Mucosa of stomach (tissue), 1 donor: Measurements from ENCODE around the gene ABCD1.
"Not testable (repeated sequence)": the region's sequence is repeated elsewhere in the genome, so short reads cannot be mapped to it uniquely, and the experiment has no call there.

ENCODE experiments used
- H3K27me3 ChIP-seq: one replicate; pipeline ENCODE4 v1.7.0; 2013; ENCODE audit warnings: mild to moderate bottlenecking, low read length; ENCODE audit not compliant: control insufficient read depth, insufficient read depth
- H3K36me3 ChIP-seq: one replicate; pipeline ENCODE4 v1.7.0; 2013; ENCODE audit warnings: low read length; ENCODE audit not compliant: control insufficient read depth, insufficient read depth
- H3K4me1 ChIP-seq: one replicate; pipeline ENCODE4 v1.7.0; 2013; ENCODE audit warnings: mild to moderate bottlenecking, low read length; ENCODE audit not compliant: control insufficient read depth, insufficient read depth
- H3K4me3 ChIP-seq: one replicate; pipeline ENCODE4 v1.7.0; 2013; ENCODE audit warnings: low read length
- H3K9ac ChIP-seq: one replicate; pipeline ENCODE4 v1.7.0; 2013; ENCODE audit warnings: mild to moderate bottlenecking, low read length, moderate library complexity
- H3K9me3 ChIP-seq: one replicate; pipeline ENCODE4 v1.7.0; 2013; ENCODE audit warnings: mild to moderate bottlenecking, low read length, moderate library complexity; ENCODE audit not compliant: control insufficient read depth
- donor health status: Pancreatic carcinoma.

The ABCD1 gene

DNA sequence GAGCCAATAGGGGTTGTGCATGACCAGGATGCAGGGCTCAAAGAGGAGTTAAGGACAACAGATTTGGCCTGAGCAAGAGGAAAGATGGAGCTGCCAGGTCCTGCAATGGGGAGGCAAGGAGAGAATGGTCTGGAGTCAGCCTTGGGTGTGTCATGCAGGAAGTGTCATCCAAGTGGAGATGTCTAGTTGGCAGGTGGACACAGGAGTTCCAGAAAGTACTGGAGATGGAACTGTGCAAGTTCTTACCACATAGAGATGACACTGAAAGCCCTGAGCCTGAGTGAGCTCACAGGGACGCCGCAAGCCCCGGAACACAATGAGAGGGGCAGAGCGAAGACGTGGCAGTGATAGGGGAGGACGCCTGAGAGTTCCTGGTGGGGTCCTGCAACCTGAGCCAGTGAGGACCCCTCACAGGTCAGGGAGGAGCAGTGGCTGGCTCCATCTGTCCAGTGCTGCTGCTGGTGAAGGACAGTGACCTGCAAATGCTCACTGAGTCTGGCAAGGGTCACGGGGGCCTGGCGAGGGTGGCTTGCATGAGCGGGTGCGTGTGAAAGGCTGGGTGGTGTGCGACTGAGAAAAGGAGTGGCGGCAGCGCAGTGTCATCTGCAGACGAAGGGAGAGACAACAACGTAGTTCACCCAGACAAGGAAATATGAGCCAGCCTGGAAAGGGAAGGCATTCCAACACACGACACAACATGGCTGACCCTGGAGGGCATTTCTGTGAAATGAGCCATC, 27.5 kb upstream of the ABCD1 start:
- not testable (repeated sequence) for H3K36me3 ChIP-seq, H3K27me3 ChIP-seq, H3K9me3 ChIP-seq, H3K4me3 ChIP-seq, H3K9ac ChIP-seq
- H3K4me1 ChIP-seq, result peaks cover 12% of the 10 kb centered on the region

DNA sequence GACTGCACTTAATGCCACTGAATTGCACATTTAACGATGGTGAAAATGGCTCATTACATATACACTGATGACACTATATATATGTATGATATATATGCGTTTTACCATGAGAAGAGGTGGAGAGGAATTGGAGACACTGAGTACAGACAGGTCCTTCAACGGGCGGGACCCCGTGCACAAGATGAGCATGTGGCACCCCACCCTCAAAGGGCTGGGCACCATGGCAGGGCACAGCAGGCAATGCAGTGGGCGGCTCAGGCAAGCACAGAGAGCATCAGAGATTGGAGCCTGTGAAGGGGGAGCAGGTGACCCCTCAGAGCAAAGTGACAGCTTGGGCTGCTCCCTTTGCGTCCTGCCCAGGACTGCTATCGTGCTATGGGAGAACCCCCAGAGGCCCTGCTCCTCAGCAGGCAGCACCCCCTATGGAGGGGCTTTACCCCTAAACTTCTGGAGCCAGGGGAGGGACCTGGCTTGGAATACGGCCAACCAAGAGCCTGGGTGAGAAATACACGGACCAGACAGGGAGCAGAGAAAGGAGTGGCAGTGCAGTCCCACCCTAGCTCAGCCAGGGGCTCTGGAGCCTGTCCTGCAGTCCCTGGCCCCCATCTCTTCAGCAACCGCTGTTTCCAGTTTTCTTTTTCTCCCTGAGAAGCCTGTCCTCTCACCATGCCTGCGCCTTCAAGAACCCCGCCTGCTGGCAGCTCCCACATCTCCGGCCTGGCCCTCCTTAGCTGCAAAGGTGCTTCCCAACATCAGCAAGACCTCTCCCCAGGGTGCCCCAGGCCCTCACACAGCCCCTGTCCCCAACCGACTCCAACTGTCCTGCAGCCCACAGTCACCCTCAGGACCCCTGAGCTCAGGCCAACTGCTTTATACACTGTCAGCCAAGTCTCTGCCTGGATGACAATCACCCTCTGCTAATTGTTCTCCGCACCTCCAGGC, 26.5 kb upstream of the ABCD1 start:
- peaks cover 13% of the 10 kb centered on the region for H3K4me1 ChIP-seq
- H3K36me3 ChIP-seq, result no peaks in the 10 kb centered on the region
- H3K4me3 ChIP-seq, result no peak overlapping the region
- H3K9me3 ChIP-seq, result no peaks in the 10 kb centered on the region
- no peak overlapping the region for H3K9ac ChIP-seq
- no peaks in the 10 kb centered on the region for H3K27me3 ChIP-seq

DNA sequence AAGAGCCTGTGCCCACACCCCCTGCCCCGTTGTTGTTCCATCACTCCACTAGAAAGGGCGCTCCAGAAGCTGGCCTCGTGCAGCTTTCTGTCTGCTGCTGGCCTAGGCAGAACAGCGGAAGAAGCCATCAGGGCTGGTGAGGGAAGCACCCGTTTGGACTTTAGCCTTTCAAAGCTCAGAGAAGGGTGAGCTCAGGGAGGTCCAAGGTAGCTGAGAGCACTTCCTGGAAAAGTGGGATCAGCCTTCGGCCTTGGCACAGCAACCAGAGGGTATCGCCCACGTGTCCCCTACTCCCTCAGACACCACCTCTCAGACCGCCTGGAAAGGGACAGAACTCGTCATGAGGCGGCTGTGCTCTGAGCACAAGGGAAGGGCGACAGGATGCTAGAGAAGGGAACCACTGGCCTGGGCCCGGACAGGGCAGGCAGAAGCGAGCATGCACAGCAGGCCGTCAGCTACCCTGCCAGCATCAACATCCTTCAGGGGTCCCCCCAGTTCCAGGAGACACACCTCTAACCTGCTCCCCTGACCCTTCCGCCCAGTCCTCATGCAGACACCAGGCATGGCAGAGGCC, 25.4 kb upstream of the ABCD1 start:
- H3K36me3 ChIP-seq, result not testable (repeated sequence)

DNA sequence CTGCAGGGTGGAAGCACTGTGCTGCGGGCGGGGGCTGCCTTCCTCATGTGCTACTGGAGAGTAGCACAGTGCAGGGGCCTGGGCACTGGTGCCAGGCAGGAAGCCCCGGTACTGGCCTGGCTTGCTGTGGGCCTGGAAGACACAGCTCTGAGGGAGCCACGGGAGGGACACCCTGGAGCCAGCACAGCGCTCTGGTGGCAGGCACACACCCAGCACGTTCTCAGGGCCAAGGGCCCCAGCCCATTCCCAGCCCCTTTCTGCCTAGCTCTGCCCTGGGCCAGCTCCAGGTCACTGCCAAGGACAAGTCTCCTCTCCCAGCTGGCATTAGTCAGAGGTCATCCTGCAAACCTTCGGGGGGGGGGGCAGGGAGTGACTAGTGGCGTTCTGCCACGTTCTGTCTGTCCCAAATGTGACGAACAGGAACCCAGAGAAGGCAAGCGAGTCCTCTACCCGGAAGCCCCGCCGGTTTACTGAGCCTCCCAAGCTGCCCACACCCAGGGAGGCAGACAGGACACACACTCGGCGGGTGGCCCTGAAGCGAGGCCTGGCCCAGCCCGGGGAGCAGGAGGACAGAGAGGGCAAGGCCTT, 24.8 kb upstream of the ABCD1 start:
- not testable (repeated sequence) for H3K36me3 ChIP-seq

More for the DNA sequence above, 25.4 kb upstream of the ABCD1 start:
- not testable (repeated sequence) for H3K4me3 ChIP-seq, H3K9me3 ChIP-seq, H3K9ac ChIP-seq, H3K27me3 ChIP-seq
- peaks cover 22% of the 10 kb centered on the region for H3K4me1 ChIP-seq

DNA sequence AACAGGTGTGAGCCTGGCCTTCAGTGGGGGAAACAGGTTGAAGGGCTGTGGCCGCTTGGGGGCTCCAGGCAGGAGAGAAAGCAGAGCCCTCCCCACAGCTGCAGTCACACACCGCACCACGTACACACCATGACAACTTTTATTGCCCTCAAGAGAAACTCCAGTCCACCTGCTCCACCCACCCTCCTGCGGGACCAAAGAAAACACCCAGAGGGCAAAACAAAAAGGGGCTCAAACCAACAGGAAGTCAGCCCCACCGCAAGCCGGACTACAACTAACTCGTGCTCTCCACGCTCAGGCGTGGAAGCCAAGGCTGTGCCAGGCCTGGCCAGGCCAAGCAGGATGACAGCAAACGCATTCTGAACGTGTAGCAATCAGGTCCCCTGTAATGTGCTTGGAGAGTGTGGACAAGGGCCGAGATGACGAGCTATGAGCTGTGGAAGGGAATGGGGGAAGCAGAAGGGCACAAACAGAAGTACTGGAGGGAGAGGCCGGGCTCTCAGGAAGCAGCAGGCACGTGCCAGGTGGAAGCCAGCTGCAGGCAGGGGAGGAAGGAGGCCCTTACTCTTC, 24.2 kb upstream of the ABCD1 start:
- no peaks in the 10 kb centered on the region for H3K36me3 ChIP-seq
- H3K9ac ChIP-seq, result peak overlapping the region; percentile 34
- no peaks in the 10 kb centered on the region for H3K9me3 ChIP-seq
- no peak overlapping the region for H3K4me3 ChIP-seq
- peaks cover 22% of the 10 kb centered on the region for H3K4me1 ChIP-seq
- no peaks in the 10 kb centered on the region for H3K27me3 ChIP-seq

More for the DNA sequence above, 24.8 kb upstream of the ABCD1 start:
- not testable (repeated sequence) for H3K9me3 ChIP-seq, H3K4me3 ChIP-seq, H3K27me3 ChIP-seq
- peak overlapping the region; percentile 34 for H3K9ac ChIP-seq
- peaks cover 22% of the 10 kb centered on the region for H3K4me1 ChIP-seq

DNA sequence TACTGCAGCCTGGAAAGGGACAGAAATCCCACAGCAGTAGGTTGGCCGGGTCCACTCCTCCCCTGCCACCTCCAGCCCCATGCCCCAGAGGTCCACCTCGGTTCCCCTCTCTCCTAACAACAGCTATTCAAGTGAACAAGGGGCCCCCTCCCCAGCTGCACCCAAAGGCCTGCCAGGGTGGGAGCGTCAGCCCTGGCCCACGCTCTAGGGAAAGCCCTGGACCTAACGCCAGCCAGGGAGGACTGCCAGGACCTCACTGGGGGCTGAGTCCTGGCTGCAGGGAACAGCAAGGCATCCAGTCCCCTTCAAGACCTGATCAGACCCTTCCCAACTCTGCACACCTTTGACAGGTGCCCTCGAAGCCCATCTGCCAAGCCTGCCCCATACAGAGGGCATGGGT, 23.7 kb upstream of the ABCD1 start:
- Histone ChIP-seq H3K4me3 (no peak overlapping the region), H3K9me3 (no peaks in the 10 kb centered on the region), H3K9ac (no peak overlapping the region), H3K27me3 (no peaks in the 10 kb centered on the region), H3K36me3 (no peaks in the 10 kb centered on the region), H3K4me1 (peaks cover 22% of the 10 kb centered on the region)

DNA sequence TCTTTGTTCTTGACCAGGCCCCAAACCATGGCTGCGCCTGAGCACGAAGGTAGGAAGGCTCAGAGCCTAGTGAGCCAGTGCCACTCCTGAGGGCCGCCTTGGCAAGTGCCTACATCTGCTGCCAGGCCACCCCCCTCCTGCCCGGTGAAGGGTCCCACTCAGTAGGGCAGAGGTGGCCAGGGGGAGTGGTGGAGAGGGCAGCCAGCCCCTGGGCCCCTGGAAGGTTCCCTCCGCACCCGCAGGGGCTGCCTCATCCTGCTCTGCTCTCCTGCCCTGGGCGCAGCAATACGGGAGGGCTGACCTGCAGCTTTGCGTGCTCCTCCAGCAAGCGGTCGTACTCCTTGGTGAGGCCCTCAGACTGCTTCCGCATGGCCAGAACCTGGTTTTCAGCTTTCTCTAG, 22.9 kb upstream of the ABCD1 start:
- H3K9ac ChIP-seq, result no peak overlapping the region
- H3K9me3 ChIP-seq, result no peaks in the 10 kb centered on the region
- no peaks in the 10 kb centered on the region for H3K27me3 ChIP-seq
- no peak overlapping the region for H3K4me3 ChIP-seq
- H3K4me1 ChIP-seq, result peaks cover 22% of the 10 kb centered on the region
- H3K36me3 ChIP-seq, result no peaks in the 10 kb centered on the region

DNA sequence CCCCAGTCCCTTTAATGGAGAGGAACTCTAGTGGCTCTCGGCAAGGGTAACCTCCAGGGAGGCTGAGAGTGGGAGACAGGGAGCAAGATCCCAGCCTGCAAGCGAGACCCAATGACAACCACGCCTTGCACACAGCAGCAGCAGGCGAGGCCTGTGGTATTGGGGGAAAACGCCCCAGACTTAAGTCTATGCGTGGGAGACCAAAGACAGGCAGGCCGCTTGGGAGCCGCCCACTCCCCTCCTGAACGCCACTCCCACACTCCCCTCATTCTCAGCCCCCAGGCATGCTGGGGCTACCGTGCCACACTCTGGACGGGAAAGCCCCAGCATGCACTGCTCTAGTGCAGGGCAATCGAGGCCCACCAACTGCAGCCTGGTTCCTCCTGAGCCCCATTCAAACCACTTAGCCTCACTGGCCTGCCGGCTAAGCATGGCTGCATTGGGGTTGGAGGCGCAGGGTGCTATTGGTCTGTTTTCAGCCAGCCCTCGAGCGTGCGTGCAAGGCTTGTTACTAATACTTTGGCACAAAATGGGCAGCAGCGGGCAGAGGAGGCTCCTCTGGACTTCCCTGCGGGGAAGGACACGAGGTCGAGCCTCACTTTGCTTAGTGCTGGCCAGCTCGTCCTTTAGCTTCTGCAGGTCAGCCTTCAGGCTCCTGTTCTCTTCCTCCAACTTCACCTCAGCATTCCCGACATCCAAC, 22.2 kb upstream of the ABCD1 start:
- Histone ChIP-seq H3K4me3 (no peak overlapping the region), H3K27me3 (no peaks in the 10 kb centered on the region), H3K9me3 (no peaks in the 10 kb centered on the region), H3K36me3 (no peaks in the 10 kb centered on the region), H3K9ac (no peak overlapping the region), H3K4me1 (peaks cover 22% of the 10 kb centered on the region)

DNA sequence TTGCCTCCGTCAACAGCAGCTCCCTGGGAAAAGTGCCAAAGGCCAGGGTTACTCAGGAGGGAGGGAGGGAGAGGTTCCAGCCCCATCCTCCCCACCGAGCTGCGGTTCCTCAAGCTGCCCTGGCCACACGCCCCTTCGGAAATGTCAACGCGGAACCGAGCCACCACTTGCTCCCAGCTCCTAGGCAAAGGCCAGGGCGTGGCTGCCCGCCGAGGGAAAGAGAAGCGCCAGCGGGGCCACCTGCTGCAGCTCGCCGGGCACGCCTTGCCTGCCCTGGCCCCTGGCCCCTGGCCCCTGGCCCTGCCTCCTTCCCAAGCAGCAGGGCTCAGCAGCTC, 21.7 kb upstream of the ABCD1 start:
- H3K36me3 ChIP-seq, result no peaks in the 10 kb centered on the region
- no peaks in the 10 kb centered on the region for H3K9me3 ChIP-seq
- H3K27me3 ChIP-seq, result no peaks in the 10 kb centered on the region
- H3K4me1 ChIP-seq, result peaks cover 22% of the 10 kb centered on the region
- H3K9ac ChIP-seq, result no peak overlapping the region
- H3K4me3 ChIP-seq, result no peak overlapping the region

DNA sequence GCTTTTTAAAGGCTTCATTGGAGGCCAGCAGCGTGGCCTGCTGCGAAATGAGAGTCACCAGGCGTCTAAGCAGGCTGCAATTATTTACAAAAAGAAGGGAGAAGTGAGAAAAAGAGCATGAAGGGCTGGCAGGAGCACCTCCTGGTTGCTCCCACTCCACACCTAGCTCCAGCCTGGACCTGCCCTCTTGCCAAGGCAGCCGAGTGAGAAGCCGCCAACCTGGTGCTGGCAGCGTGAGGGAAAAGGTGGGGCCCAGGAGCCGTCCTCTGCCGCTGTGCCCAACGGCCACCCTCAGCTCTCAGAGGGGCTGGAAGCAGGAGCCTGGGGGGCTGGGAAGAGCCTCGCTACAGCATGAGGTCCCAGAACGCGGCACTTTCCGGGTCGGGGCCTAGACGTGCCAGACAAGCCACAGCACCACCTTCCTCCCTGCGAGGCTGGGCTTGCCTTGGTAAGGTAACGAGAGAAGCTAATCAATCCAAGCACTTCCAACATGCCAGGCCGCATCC, 20.6 kb upstream of the ABCD1 start:
- H3K27me3 ChIP-seq, result no peaks in the 10 kb centered on the region
- peaks cover 22% of the 10 kb centered on the region for H3K4me1 ChIP-seq
- H3K9me3 ChIP-seq, result no peaks in the 10 kb centered on the region
- H3K9ac ChIP-seq, result no peak overlapping the region
- H3K36me3 ChIP-seq, result no peaks in the 10 kb centered on the region
- no peak overlapping the region for H3K4me3 ChIP-seq

DNA sequence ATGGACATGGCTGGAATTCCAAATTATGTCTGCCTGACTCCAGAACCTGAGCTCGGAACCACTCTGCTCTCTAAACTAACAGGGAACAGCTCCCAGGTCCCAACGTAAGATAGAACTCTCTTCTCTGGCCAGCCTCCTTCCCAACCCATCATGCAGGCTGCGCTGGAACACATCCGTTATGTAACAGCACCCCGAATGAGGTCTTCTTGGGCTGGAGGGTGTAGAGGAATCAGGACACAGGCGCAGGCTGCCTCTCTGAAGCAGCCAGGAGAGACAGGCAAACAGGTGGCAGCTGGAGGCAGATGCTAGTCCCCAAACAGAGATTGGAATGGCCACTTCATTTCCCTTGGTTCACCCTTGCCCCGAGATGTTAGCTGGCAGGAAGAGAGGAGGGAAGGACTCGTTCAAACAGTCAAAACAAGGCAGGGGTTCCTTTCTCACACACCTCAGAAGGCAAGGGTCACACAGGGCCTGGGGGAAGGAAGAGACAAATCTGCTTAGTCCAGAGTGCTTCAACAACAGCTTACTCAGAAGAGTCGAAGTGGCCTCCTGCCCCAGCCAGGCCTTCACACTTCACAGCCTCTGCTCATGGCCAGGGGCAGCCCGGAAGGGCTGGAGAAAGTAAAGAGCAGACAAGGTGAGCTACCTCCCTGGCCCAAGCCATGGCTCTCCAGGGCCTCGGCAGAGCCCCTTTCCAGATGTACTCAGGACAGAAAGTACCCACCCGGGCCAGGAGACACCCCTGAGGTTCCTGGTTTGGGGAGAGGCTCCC, 19.8 kb upstream of the ABCD1 start:
- not testable (repeated sequence) for H3K36me3 ChIP-seq, H3K27me3 ChIP-seq, H3K9me3 ChIP-seq, H3K9ac ChIP-seq, H3K4me3 ChIP-seq
- H3K4me1 ChIP-seq, result peaks cover 17% of the 10 kb centered on the region
